GM11168 (cell line): Measurements from ENCODE around the gene DUSP28.
"Not testable (repeated sequence)": the region's sequence is repeated elsewhere in the genome, so short reads cannot be mapped to it uniquely, and the experiment has no call there.

ENCODE experiments used
- in situ Hi-C: fragments of 300-500 bp; cut with MboI; formaldehyde crosslinking; loops from one replicate; pipeline ENCODE4 v1.12.0; 2022; ENCODE audit warnings: low sequenced_read_pairs; ENCODE audit not compliant: unreplicated experiment

The DUSP28 gene

GRCh38 chr2:240526521-240526920 is 33.6 kb upstream of the DUSP28 start:
- in situ Hi-C loops, result no loop called here

DNA sequence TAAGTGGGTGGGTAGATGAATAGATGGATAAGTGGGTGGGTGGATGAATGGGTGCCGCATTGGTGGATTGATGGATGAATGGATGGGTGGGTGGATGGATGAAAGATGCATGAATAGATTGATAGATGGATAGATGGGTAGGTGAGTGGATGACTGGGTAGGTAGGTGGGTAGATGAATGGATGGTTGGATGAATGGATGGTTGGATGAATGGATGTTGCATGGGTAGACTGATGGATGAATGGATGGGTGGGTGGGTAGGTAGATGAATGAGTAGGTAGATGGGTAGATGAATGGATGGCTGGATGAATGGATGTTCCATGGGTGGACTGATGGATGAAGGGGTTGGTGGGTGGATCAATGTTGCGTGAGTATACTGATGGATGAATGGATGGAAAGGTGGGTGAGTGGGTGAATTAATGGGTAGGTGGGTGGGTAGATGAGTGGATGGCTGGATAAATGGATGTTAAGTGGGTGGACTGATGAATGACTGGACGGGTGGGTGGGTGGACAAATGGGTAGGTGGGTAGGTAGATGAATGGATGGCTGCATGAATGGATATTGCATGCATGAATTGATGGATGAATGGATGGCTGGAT is 32.9 kb upstream of the DUSP28 start:
- in situ Hi-C loops, result no loop called here

DNA sequence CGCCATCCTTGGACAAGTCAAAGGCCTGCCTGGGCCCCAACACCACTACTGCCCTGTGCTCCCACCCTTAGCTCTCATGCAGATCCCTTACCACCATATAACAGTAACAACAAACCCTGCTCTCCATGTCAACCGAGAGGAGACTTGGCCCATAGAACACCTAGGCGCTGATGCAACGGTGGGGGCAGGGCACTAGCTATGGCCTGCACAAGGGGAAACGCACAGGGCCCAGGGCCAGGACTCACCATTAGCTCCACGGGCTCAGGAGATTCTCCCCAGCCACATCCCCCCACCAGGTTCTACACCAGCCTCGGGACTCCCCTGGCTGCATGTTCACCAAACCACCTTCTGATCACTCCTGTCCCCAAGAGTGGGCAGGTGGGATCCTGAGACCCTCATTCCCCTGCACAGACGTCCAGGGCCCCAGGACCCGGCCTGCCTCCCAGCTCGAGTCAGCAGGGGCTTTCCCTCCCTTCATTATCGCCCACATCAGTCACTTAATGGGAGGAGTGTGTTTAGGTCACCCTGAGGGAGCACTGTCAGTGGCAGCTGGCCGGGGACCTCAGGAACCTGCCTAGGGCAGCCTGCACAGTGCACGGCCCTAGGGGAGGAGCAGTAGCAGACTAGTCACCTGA is 31.6 kb upstream of the DUSP28 start:
- in situ Hi-C loops, result no loop called here

- in situ Hi-C loops, result no loop called here
Observed at GRCh38 chr2:240529344-240529999, 30.7 kb upstream of the DUSP28 start.

- in situ Hi-C loops, result no loop called here
Observed at GRCh38 chr2:240530181-240530580, 30.0 kb upstream of the DUSP28 start.

- in situ Hi-C loops, result no loop called here
Observed at GRCh38 chr2:240531038-240531437, 29.1 kb upstream of the DUSP28 start.

- in situ Hi-C loops, result no loop called here
Observed at GRCh38 chr2:240532031-240532775, 28.0 kb upstream of the DUSP28 start.

- in situ Hi-C loops, result no loop called here
Observed at GRCh38 chr2:240538031-240538780, 22.0 kb upstream of the DUSP28 start.

DNA sequence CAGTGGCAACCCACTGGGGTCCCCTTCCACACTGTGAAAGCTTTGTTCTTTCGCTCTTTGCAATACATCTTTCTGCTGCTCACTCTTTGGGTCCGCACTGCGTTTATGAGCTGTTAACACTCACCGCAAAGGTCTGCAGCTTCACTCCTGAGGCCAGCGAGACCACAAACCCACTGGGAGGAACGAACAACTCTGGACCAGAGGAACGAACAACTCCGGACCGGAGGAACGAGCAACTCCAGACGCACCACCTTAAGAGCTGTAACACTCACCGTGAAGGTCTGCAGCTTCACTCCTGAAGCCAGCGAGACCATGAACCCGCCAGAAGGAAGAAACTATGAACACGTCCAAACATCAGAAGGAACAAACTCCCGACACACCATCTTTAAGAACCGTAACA is 21.1 kb upstream of the DUSP28 start:
- in situ Hi-C loops, result not testable (repeated sequence)

- in situ Hi-C loops, result no loop called here
Observed at GRCh38 chr2:240539906-240540305, 20.3 kb upstream of the DUSP28 start.

DNA sequence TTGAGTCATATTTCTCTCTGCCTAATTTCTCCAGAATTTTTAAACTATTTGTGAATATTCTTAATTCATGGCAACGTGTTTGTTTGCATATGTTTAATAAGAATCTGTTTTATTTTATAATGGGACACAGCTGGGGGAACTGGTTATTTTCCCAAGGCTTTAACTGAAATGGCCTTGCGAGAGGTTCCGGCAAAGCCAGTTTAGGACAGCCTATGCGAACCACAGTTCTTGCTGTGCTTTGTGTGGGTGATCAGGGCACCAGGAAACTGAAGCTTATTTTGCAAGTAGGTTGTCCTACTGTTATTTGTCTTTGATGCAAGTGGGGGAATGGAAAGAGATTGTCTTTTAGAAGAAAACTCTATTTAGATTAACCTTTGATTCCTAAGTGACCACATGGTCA is 8.9 kb upstream of the DUSP28 start:
- in situ Hi-C loops, result no loop called here

DNA sequence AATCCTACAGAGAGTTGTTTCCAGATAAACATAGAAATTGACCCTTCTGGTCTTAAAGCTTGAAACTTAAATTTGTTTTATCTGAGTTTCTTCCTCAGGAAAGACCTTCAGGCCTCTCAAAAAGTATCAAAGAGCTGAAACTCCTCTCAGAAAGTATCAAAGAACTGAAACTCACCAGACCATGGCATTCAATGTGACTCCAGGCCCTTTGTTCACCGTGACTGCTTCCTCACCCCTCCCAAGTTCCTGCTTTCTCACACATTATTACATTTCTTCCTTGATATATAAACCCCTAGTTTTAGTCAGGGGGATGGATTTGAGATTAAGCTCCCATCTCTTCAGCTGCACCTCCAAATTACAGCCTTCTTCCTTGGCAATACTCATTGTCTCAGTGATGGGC is 8.3 kb upstream of the DUSP28 start:
- in situ Hi-C loops, result no loop called here

GRCh38 chr2:240553956-240554480 is 6.1 kb upstream of the DUSP28 start:
- in situ Hi-C loops, result no loop called here

DNA sequence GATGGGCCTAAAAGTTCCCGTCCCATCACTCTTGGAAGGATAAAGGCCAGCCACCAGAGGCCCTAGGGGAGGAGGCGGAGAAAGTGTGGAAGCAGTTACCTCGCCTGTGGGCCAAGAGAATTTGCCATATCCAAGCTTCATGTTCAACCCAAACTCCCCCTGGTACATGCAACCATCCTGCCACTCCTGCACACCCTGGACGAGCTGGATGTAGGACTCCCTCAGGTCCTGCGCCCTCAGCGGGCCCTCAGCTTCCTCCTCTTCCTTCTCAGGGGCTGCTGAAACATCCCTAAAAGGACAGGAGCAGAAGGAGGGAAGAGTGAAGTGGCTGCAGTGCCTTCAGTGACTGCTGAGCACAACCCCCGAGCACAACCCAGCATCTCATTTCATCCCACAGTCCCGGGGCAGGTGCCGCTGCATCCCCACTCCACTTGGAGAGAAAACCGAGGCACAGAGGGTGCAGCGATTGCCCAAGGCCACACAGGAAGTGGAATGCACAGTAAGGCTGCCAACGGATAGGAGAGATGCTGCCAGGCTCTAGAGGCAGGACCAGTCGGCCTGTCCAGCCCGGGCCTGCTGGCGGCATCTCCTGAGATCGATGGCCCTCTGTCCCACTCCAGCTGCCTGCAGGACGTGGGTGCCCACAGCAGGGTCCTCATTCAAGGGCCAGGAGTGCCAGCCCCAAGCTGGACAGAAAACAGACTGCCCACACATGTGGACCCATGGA is 5.2 kb upstream of the DUSP28 start:
- in situ Hi-C loops, result no loop called here

- in situ Hi-C loops, result no loop called here
Observed at GRCh38 chr2:240555541-240556250, 4.5 kb upstream of the DUSP28 start.

DNA sequence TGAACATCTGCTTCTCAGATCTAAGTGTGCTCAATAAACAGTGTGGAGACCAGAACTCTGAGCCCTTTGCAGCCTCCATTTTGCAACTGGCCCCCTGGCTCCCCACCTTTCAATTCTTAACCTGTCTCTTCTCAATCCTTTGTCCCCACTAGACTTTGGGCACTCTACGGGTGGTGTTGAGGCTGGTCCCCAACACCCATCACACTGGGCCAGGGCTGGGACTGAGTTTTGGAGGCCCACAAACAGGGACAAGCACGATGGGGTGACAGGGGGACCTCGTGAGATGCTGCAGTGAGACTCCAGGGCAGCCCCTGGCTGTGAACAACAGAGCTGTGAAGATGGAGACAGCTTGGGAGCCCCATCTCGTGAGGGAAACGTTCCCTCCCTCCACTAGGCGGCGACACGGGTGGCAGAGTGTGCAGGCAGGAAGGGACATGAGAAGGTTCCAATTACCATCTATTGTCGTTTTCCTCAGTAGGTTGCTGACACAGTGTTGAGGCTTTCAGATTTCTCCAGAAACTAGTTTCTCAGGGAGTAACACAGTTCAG is 3.5 kb upstream of the DUSP28 start:
- in situ Hi-C loops, result no loop called here

- in situ Hi-C loops, result no loop called here
Observed at GRCh38 chr2:240557101-240557751, 2.9 kb upstream of the DUSP28 start.

DNA sequence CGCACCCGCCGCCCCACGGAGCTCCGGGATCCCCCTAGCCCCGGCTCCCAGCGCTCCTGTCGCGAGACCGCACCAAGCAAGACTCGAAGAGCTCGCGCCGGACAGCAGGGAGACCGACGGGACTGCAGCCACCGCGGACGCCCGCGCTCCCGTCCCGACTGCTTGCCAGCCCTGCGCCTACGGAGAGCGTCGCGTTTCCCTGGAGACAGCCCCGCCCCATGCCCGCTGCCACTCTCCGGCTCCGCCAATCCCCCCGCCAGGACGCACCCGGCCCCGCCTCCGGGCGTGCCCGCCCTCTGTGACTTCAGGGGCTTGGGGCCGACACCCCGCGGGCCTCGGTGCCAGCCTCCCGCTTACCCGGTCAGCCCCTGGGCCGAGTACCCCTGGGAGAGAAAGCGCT is 2.3 kb upstream of the DUSP28 start, which contains the start of gene ANKMY1:
ANKMY1 (minus strand) TSS at position 181 of the 400 bp plus-strand sequence. CDS start 653 bp downstream, outside the sequence.
- in situ Hi-C loops, result no loop called here
